ENCODE measurements around the gene NCR3LG1. TPM values are rescaled to one million over a fixed set of nuclear protein-coding genes. Genes with fewer than 3 reads are reported as not detected.

NCR3LG1 gene
- total and polyA plus RNA-seq, 2 of the 8 experiments (the other 6 are each of a cell fraction or from before 2014, with no cell fraction given) = 0.68 to 1.9 TPM

DNA sequence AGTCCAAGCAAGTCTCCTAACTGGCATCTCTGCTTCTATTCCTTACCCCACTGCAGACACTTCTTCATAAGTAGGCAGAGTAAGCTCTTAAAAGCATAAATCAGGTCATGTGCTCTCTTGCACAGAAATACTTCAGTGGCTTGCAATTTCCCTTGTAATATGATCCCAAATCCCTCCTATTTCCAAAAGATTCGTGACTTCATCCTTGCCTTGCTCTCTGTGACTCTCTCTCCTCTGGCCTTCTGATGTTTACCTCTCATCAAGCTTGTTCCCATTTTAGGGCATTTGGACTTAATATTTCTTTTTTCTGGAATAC lies 37.4 kb upstream of the NCR3LG1 start (continued):
- TF ChIP-seq SUZ12 (IDR thresholded peaks at IDR 0.05; ENCODE audit: low read length) = no peak

Measured in H1 (cell line).